Stimulated activated CD8-positive, alpha-beta memory T cell treated with anti-CD3 and anti-CD28 coated beads, Interleukin-4, amount 100 ng/mL, for 1 hour (primary cell): ENCODE data around the gene CBX8.

ENCODE experiments used
- DNase-seq, 2 donors: peaks; one replicate each; pipeline ENCODE4 v3.0.0-alpha.2; 2020; ENCODE audit warnings: low read depth in 2 of 2, low spot score in 1 of 2

Gene CBX8

DNA sequence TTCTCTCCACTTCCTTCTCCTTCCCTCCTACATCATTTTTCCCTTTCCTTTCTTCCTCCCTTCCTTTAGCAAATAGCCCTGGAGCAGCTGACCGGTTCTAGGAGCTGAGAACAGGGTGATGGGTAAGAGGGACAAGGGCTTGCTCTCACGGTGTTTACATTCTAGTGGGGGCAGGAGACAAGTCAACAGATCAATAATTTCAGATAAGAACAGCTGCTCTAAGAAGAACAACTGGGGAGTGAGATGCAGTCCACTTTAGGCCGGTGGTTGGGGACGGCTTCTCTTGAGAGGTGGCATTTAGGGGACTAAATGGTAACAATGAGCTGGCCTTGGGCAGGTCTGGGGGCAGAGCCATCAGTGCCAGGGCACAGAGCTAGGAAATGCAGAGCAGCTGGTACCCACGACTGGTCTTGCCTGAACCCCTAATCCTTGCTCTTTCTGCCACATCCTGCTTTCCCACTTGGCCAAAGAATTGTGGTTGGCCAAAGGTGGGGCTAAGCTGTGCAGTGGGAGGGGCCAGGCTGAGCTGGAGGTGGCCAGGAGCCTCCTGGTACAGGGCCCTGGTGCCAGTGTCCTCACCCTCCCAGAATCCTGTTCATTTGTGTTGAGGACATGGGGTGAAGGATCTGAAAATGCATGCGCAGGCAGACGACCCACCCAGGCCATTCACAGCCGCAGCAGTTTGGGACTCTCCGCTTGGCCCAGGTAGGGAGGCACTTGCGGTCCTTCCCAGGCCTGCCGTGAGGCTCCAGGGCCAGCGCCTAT lies 24.6 kb upstream of the CBX8 start:
- DNase-seq = no peak

GRCh38 chr17:79820959-79821330 lies 24.1 kb upstream of the CBX8 start:
- no peak for DNase-seq

GRCh38 chr17:79819534-79820276 lies 22.8 kb upstream of the CBX8 start:
- DNase-seq = no peak

GRCh38 chr17:79819085-79819484 lies 22.2 kb upstream of the CBX8 start:
- DNase-seq = no peak

GRCh38 chr17:79818026-79818758 lies 21.3 kb upstream of the CBX8 start:
- DNase-seq = no peak

DNA sequence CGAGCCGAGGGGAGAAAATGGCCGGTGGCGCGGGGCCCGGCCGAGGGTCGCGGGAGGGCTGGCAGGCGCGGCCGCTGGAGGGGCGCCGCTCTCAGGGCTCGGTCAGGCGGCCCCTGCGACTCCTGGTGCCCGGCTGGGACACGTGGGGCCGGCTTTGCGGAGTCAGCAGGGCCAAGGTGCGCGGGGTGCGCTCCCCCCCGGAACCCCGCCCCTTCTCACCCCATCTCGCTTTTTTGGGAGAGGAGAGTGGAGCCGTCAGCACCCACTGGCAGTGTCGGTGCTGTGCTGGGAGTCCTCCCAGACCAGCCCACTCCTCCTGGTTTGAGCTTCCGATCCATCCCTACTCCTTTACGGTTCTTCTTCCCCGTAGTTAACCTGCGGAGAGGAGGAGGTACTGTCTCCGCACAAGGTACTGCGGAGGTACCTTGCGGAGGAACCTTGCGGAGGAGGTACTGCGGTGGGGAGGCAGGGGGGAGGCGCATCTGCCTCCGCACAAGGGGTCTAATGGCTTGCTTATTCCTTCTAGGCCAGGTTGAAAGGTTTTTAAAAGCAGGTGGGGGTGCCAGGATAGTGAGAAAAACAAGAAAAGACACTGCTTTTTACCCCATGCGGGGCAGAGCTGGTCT lies 19.1 kb upstream of the CBX8 start:
- no peak for DNase-seq

DNA sequence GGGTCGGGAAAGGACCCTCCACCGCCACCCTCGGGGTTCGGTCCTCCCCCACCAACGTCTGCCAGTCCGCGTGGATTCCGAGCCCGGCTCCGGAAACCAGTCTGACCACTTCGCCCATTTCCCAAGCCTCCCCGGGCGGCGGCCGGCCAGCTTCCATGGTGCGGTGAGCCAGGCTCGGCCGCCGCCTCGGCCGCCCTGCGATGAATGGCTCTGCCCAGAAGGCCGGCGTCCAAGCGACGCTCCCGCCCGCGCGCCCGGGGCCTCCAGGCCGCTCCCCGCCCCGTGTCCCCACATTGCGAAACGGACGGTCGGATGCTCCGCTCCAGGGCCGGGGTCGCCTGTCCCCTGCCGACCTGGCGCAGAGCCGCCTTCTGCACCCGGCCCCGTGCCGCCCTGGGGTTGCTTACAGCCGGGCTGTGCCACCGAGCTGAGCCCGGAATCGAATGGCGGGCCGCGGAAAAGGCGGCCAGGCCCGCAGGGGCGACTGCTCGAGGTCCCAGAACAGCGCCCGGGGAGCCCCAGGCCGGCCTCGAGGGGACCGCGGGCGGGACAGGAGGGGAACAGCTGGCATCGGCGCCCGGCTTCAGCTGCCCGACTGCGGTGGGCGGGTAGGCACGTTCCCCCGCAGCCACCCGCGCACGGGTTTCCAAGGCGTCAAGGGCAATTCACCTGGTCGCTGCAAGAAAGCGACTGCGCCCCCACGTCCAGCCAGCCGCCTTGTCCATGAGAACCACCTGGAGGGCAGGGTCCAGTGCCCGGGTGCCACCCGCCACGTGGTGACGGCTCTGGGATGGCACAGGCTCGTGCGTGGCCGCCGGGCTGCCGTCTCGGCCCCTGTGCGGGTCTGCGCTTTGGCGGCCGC lies 18.3 kb upstream of the CBX8 start:
- DNase-seq = no peak

DNA sequence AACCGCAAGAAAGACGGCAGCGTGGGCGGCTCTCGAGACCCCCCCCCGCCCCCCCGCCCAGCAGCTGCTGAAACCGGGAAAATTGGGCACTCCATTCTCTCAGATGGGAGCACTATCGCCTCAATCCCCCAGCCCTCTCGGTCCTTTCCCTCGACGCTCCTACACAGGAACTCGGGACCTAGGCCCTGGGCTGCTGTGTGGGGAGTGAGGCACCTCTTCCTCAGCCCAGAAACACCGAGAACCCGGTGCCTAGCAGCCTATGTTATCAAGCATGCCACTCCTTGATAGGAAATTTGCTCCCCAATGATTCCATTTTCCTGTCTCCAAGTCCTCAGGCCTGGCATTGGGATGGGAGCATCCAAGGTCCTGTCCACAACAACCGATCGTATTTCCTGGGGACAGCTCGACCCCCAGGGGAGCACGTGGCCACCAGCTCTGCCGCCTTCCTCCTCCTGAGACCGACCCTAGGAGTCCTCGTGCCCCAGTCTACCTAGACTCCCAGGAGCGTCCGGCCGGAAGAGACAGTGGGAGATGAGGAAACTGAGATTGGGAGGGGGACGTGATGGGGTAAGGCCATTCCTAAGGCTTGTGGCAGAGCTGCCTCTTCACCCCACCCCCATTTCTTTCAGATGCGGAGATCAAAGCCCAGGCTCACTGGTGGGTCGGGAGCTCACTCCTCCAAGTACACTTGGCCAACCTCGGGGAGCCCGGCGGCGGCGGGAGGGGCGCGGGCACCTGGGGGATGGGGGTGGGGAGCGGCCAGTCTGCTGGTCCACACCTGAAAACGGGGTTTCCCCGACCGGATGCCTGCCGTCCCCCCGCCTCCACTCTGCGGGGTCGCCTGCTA lies 17.5 kb upstream of the CBX8 start:
- DNase-seq = no peak

DNA sequence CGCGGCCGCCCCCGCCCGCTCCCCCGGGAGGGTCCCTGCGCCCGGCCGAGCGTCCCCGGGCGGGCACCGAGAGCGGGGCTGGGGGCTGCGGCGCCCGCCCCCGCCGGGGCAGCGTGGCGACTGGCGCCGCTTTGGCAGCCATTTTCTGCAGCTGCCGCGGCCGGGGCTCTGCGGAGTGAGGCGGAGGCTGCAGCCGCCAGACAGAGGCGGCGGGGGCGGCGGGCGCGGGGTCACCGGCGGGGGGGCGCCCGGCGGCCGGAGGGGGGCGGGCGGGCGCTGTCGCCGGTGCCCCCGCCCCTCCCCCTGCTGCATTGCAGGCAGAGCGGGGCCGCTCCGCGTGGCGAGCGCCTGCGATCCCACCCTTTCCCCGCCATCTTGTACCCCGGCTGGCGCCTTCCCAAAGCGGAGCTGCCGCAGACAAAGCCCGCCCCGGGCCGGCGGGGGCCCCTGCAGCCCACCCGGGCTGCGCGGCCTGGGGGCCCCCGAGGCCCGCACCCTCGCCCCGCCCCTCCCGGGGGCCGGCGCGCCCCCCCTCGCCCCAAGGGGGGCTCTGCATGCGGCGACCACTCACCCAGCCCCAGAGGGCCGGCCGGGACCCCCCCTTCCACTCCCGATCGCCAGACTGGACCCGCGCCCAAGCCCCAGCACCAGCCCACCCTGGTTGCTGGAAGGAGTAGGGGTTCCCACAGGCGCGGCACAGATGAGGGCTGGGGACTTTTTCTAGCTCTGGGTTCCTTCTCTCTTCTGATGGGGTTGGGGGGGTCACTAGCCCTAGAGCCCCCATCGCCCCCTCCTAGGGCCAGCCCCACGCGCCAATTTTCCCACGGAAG lies 16.6 kb upstream of the CBX8 start:
- no peak for DNase-seq

DNA sequence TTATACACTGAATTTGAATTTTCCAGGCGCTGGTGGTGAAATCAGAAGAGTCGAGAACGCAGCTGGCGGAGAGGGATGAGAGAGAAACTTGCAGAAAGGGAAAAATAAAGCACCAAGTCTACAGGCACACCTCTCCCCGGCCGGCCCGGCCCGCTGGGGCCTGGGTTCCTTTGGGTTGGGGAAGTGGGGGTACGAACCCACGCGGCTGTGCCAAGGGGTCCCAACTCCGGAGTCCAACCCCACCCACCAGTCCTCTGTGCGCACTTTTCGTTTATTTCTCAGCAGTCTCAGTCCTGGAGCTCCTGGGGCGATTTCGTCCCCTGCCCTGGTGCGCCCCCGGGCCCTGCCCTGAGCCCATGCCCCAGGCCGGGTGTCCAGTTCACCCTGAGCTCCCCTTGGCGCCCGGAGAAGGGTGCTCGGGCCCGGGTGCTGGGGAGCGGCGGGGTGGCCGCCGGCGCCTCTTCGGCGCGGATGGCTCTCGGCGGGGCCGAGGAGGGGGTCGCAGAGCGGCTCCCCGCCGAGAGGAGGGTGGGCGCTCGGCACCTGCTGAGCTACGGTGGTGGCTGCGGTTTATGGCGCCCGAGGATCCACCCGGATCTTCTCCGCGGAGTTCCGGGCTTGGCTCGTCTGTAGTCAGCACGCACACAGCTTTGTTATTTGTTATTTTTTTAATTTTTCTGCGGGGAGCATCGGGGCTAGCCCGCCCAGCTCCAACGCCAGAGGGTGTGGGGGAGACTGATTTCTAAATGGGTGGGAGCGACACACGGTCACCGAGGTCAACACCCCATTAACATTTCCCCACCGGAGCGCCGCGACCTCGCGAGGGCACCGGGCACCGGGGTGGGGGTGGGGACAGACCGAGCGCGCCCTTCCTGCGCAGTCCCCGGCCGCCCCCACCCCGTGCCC lies 15.7 kb upstream of the CBX8 start:
- DNase-seq = no peak

DNA sequence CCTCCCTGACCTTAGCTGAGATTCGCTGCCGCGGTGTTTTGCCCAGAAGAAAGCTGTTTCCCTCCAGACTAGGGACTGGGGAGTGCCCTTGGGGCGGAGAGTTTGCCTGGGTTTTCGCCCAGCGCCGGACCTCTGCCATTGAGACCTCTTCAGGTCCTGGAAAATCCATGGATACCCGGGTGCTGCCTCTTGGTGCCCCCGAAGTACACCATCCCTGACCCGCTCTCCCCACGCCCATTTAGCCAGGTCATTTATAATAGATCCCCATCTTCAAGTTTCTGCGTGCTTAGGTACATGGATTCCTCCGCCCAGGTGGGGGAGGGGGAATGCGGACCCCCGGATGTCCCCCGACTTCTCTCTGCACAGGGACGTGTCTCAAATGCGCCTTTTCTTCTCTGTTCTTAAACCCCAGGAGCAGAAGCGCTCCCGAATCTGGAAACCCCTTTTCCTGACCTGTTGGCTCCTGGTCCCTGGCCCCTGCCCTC lies 15.0 kb upstream of the CBX8 start:
- DNase-seq = no peak

DNA sequence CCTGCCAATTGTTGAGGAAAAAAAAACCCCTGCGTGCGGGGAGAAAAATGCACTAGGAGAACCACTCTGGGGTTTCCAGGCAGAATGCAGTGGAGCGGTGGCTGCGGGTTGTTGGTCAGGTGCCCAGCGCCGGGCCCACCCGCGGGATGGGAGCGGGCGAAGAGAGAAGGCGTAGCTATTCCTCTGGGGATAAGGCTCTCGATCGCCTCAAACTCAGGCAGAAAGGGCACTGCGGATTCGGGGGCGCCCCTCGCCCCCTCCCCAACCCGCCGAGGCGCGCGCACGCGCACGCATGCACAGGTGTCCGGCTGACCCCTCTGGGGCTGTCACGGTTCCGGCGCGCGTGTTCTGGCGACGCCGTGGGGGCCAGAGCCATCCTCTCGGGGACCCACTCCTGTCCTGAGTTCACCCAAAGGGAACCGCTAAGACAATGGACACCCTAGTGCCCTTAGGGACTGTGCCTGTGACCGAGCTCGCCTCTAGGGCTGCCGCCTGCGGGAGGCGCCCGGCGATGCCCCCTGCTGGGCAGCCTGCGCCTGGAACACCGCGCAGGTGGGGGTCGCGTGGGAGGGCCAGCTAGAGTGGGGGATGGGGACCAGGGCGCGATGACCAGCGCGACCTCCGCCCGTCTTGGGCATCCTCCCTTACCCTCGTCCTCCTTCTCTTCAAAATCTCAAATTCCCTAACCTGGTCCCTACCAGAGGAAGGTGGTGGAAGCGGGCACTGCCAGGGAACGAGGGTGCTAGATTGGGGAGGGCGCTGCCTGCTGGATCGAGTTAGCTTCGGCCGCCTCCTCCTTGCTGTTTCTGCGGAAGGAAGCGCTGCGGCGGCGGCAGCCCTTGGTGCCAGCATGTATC lies 14.4 kb upstream of the CBX8 start:
- DNase-seq = no peak

GRCh38 chr17:79810130-79811010 lies 13.5 kb upstream of the CBX8 start:
- DNase-seq = peak in 1 of 2 donors; percentile 63

GRCh38 chr17:79809530-79810129 lies 12.8 kb upstream of the CBX8 start:
- DNase-seq = no peak

- no peak for DNase-seq
These were observed 12.1 kb upstream of the CBX8 start for GRCh38 chr17:79808763-79809529.
